Measurements from ENCODE around the gene RBM17. TPM values are rescaled to one million over a fixed set of nuclear protein-coding genes. Genes with fewer than 3 reads are reported as not detected.

RBM17 gene
- total and polyA plus RNA-seq, 2 of the 13 experiments (the other 11 are each of a cell fraction or from before 2014, with no cell fraction given), result 30.7 to 77.5 TPM

DNA sequence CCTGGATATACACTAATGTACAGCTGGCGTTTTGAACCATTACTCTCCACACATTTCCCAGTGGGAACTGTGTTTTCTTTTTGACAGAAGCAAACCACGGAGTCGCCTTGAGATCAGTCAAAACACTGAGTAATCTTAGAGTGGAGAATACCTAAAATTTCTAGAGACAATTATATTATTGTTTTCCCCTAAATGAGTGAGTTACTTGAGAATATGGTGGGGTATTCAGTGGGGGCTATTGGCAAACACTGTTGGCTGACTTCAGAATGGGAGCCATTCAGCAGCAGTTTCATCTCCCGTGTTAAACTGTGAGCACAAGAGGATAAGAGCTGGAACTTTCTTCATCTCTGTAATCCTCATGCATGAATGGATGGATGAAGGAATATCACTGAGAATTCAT is 32.9 kb upstream of the RBM17 start (continued):
- TF ChIP-seq, protein P1, sequence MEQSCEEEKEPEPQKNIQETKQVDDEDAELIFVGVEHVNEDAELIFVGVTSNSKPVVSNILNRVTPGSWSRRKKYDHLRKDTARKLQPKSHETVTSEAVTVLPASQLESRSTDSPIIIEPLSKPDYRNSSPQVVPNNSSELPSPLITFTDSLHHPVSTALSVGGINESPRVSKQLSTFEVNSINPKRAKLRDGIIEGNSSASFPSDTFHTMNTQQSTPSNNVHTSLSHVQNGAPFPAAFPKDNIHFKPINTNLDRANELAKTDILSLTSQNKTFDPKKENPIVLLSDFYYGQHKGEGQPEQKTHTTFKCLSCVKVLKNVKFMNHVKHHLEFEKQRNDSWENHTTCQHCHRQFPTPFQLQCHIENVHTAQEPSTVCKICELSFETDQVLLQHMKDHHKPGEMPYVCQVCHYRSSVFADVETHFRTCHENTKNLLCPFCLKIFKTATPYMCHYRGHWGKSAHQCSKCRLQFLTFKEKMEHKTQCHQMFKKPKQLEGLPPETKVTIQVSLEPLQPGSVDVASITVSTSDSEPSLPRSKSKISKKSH (CRISPR knock-in tag; IDR thresholded peaks at IDR 0.05; ENCODE audit: borderline replicate concordance), result no peak
- no peak for TF ChIP-seq ZMYM4 (CRISPR knock-in tag; IDR thresholded peaks at IDR 0.05)

DNA sequence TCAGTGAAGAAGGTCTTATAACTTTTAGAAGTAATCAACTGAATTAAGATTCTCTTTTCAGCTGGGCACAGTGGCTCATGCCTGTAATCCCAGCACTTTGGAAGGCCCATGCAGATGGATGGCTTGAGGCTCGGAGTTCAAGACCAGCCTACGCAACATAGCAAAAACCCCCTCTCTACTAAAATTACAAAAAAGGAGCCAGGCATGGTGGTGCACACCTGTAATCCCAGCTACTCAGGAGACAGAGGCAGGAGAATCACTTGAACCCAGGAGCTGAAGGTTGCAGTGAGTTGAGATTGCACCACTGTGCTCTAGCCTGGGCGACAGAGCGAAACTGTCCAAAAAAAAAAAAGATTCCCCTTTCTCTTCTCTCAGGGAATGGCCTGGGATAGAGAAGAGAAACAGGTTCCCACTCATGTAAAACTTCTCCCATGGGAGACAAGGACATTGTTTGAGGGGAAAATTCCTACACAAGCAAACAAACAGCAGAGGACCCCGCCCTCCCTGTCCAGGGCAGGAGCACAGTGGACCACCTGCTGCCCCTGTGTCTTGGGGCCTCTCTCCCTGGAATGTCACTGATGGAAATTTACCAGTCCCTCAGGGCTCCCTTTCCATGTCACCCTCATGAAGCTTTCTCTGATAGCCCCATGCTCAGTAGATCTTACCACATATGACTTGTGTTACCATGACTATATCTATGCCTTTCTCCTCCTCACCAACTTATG is 32.3 kb upstream of the RBM17 start:
- H4K20me1 ChIP-seq (ENCODE audit: insufficient read depth, low read length), result no peaks in the 10 kb centered on the region
- H2AFZ ChIP-seq (ENCODE audit: low read length), result no peak overlapping the region
- in situ Hi-C loops (cut with HindIII; ENCODE audit: extremely low pct_ligation_motif_present, low pct_unique_long_range_greater_than_20kb) (no loop called here), intact Hi-C loops (cut with micrococcal nuclease; ENCODE audit: unreplicated experiment) (no loop called here)
- no peak overlapping the region for H3K27ac ChIP-seq (ENCODE audit: extremely low read length, insufficient read depth, low read length)
- FAIRE-seq, result no peak
- peaks cover 17% of the 10 kb centered on the region for H3K4me1 ChIP-seq (ENCODE audit: insufficient read depth, low read length)
- H3K4me2 ChIP-seq (ENCODE audit: low read depth, low read length), result no peak overlapping the region
- no peak overlapping the region for H3K9ac ChIP-seq (ENCODE audit: insufficient read depth, low read depth, low read length)
- H3K27me3 ChIP-seq (ENCODE audit: control insufficient read depth in 1 of 2, insufficient read depth in 2 of 2, low read length in 2 of 2), result no peaks in the 10 kb centered on the region; a peak in 2 of 5 replicates
- no peaks in the 10 kb centered on the region for H3K79me2 ChIP-seq (ENCODE audit: insufficient read depth, low read length)
- CTCF ChIA-PET (ENCODE audit: low intra/inter-chr PET ratio, low total read pairs), result no interaction called here
- no peak for TF ChIP-seq ZNF615 (CRISPR knock-in tag; IDR thresholded peaks at IDR 0.05; ENCODE audit: borderline replicate concordance)
- no peak for TF ChIP-seq HES4 (CRISPR knock-in tag; IDR thresholded peaks at IDR 0.05; ENCODE audit: borderline replicate concordance)
- no peak for TF ChIP-seq ZNF543 (CRISPR knock-in tag; IDR thresholded peaks at IDR 0.05)
- no peak for TF ChIP-seq ZBTB26 (CRISPR knock-in tag; IDR thresholded peaks at IDR 0.05; ENCODE audit: borderline replicate concordance)
- TF ChIP-seq STAT5B (CRISPR knock-in tag; IDR thresholded peaks at IDR 0.05), result no peak
- TF ChIP-seq ZNF674 (CRISPR knock-in tag; IDR thresholded peaks at IDR 0.05; ENCODE audit: low read depth), result no peak
- TF ChIP-seq HHEX (CRISPR knock-in tag; IDR thresholded peaks at IDR 0.05), result no peak
- ATAC-seq, result no peak
- H3K36me3 ChIP-seq (replicated peaks in 1 of 2; ENCODE audit: control insufficient read depth in 1 of 2, insufficient read depth in 2 of 2, low read length in 2 of 2), result no peaks in the 10 kb centered on the region
- no peak for DNase-seq (ENCODE audit: low spot score)
- no peaks in the 10 kb centered on the region for H3K9me3 ChIP-seq (ENCODE audit: low read length)
- WGBS (ENCODE audit: low lambda C conversion rate), result 67% methylated on average over 4 of the region's 5 CpGs
- POLR2A ChIA-PET, result no interaction called here
- no TSS peak for BruUV-seq (replicated peaks)
- H3K4me3 ChIP-seq (replicated peaks in 1 of 3; ENCODE audit: insufficient read depth in 1 of 3, low read depth in 2 of 3, low read length in 3 of 3), result no peak overlapping the region

Data from HepG2 (cell line).